ENCODE results near the gene CCL4L2.
"Not testable (repeated sequence)": the region's sequence is repeated elsewhere in the genome, so short reads cannot be mapped to it uniquely, and the experiment has no call there.

DNA sequence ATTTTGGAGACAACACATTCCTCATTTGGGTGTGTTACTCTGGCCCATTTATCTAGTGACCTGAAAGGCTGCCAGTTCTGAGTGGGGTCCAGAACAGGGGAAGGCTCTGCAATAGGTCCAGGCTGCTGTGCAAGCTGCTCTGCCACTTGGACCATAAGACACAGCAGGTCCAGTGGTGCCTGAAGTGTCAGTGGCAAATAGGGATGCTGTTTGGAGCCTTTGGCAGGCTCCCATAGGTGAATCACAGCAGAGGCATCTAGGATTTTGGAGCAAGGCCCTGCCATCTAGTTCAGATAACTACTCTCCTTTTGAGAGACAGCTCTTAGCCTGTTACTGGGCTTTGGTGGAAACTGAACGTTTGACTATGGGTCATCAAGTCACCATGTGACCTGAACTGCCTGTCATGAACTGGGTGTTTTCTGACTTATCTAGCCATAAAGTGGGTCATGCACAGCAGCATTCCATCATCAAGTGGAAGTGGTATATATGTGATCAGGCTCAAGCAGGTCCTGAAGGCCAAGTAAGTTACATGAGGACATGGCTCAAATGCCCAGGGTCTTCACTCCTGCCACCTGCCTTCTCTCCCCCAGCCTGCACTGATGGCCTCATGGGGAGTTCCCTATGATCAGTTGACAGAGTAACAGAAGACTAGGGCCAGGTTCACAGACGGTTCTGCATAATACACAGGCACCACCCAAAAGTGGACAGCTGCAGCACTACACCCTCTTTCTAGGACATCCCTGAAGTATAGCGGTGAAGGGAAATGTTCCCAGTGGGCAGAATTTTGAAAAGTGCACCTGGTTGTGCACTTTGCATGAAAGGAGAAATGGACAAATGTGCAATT lies 10.1 kb downstream of the CCL4L2 start:
- TF ChIP-seq CTCF (IDR thresholded peaks at IDR 0.05; ENCODE audit: insufficient read depth, low read depth, low read length); EZH2 (IDR thresholded peaks at IDR 0.05; ENCODE audit: insufficient read depth, low read length): not testable (repeated sequence)
